A549 (cell line): ENCODE results near the gene GRAP2. TPM values are rescaled to one million over a fixed set of nuclear protein-coding genes. Genes with fewer than 3 reads are reported as not detected.

ENCODE experiments used
- ATAC-seq, 2 experiments: fragments of 200-7000 bp in 1 of 2; fragments of >200 bp in 1 of 2; cut with Nextera tagmentation in 1 of 2; cut with Tn5 transposase in 1 of 2; 3 replicates each; pipeline versions ENCODE4 v1.8.0 to v1.9.1; 2018 to 2020; ENCODE audit warnings: mild to moderate bottlenecking in 1 of 2, moderate library complexity in 1 of 2
- CTCF ChIA-PET: fragments of 300-600 bp; sonication (Branson Sonifier 250); formaldehyde crosslinking; extraction: SDS; loops from one replicate; lab custom pipeline; 2021; ENCODE audit warnings: antibody characterized with exemption, inconsistent platforms; lab: Yijun Ruan, JAX
- POLR2A ChIA-PET: fragments of 350-600 bp; formaldehyde crosslinking; extraction: SDS; loops from one replicate; lab custom pipeline; 2021; ENCODE audit warnings: antibody characterized with exemption, inconsistent platforms; lab: Yijun Ruan, JAX
- DNase-seq, 2 experiments: peaks; one replicate each; pipeline versions ENCODE4 v3.0.0 to v3.0.0-alpha.2; 2011 to 2016; ENCODE audit warnings: low read depth in 1 of 2, low spot score in 1 of 2
- FAIRE-seq: peaks from 2 replicates; lab custom pipeline; 2011; peaks lifted over from hg19 to GRCh38; lab: Jason Lieb, UNC
- H3K27ac ChIP-seq, 2 experiments: fragments of >200 bp; sonication (Bioruptor Twin); formaldehyde crosslinking; 3 replicates each; pipeline ENCODE4 v1.5.1; 2016 to 2017
- H3K4me1 ChIP-seq: fragments of >200 bp; sonication (Bioruptor Twin); formaldehyde crosslinking; 3 replicates; pipeline ENCODE4 v1.6.1; 2016
- H3K4me2 ChIP-seq: fragments of >200 bp; sonication (Bioruptor Twin); formaldehyde crosslinking; 3 replicates; pipeline ENCODE4 v1.6.1; 2016
- H3K4me3 ChIP-seq: fragments of >200 bp; sonication (Bioruptor Twin); formaldehyde crosslinking; 3 replicates; pipeline ENCODE4 v1.5.1; 2016
- H3K9me3 ChIP-seq: fragments of >200 bp; sonication (Bioruptor Twin); formaldehyde crosslinking; 3 replicates; pipeline ENCODE4 v1.6.1; 2016
- ATOH8 ChIP-seq: fragments of 250-450 bp; sonication (Bioruptor Pico); IDR thresholded peaks from 2 replicates; pipeline ENCODE4 v1.5.0; 2020; ENCODE audit warnings: low read depth, mild to moderate bottlenecking, moderate library complexity
- BHLHE40 ChIP-seq: IDR thresholded peaks from 2 replicates; pipeline ENCODE4 v1.6.1; 2012; ENCODE audit warnings: low read depth, low read length, inconsistent platforms
- CHD2 ChIP-seq: fragments of 150-350 bp; IDR thresholded peaks from 2 replicates; pipeline ENCODE4 v1.6.1; 2014; ENCODE audit warnings: low read length; ENCODE audit not compliant: partially characterized antibody
- CTCF ChIP-seq: fragments of >200 bp; sonication (Bioruptor Twin); formaldehyde crosslinking; IDR thresholded peaks from 3 replicates; pipeline ENCODE4 v1.5.1; 2016
- EHMT2 ChIP-seq: fragments of 200-600 bp; sonication (generic); IDR thresholded peaks from 2 replicates; pipeline ENCODE4 v1.6.1; 2016; ENCODE audit warnings: antibody characterized with exemption, low read depth, mild to moderate bottlenecking, moderate library complexity
- FOSL2 ChIP-seq, 2 experiments: fragments of 450-650 bp in 1 of 2; fragments of >200 bp in 1 of 2; sonication (Bioruptor Twin) in 1 of 2; formaldehyde crosslinking; IDR thresholded peaks; 2 replicates each; pipeline versions ENCODE4 v1.5.0 to v1.6.1; 2016 to 2020; ENCODE audit warnings: mild to moderate bottlenecking in 1 of 2, moderate library complexity in 1 of 2
- FOXS1 ChIP-seq: fragments of 250-450 bp; sonication (Bioruptor Pico); IDR thresholded peaks from 2 replicates; pipeline ENCODE4 v1.5.0; 2020; ENCODE audit warnings: mild to moderate bottlenecking, moderate library complexity
- HOXA7 ChIP-seq: fragments of 250-450 bp; sonication (Bioruptor Pico); IDR thresholded peaks from 2 replicates; pipeline ENCODE4 v1.5.0; 2020; ENCODE audit warnings: mild to moderate bottlenecking, moderate library complexity
- HOXB13 ChIP-seq: fragments of 250-450 bp; sonication (Bioruptor Pico); IDR thresholded peaks from 2 replicates; pipeline ENCODE4 v1.5.0; 2020; ENCODE audit warnings: low read depth, mild to moderate bottlenecking, moderate library complexity
- HOXB5 ChIP-seq: fragments of 250-450 bp; sonication (Bioruptor Pico); IDR thresholded peaks from 2 replicates; pipeline ENCODE4 v1.5.0; 2020; ENCODE audit warnings: mild to moderate bottlenecking, moderate library complexity
- JUN ChIP-seq, 2 experiments: fragments of >200 bp; sonication (Bioruptor Twin); formaldehyde crosslinking; IDR thresholded peaks; 2 replicates in 1 of 2; 3 replicates in 1 of 2; pipeline ENCODE4 v1.6.1; 2016 to 2017
- JUNB ChIP-seq: fragments of >200 bp; sonication (Bioruptor Twin); formaldehyde crosslinking; IDR thresholded peaks from 2 replicates; pipeline ENCODE4 v1.6.1; 2016
- MYC ChIP-seq: IDR thresholded peaks from 2 replicates; pipeline ENCODE4 v1.6.1; 2012; ENCODE audit warnings: mild to moderate bottlenecking, inconsistent platforms, low read length, improper control_type of control experiment, borderline replicate concordance
- POLR2A ChIP-seq: IDR thresholded peaks from 2 replicates; pipeline ENCODE4 v1.6.1; 2012; ENCODE audit warnings: mild to moderate bottlenecking, low read length
- RAD21 ChIP-seq, 2 experiments: fragments of >200 bp in 1 of 2; sonication (Bioruptor Twin) in 1 of 2; formaldehyde crosslinking in 1 of 2; IDR thresholded peaks in 1 of 2; conservative IDR thresholded peaks in 1 of 2; 2 replicates in 1 of 2; 3 replicates in 1 of 2; pipeline ENCODE4 v1.6.1; 2012 to 2018; ENCODE audit warnings: inconsistent platforms in 1 of 2
- RARB ChIP-seq: fragments of 250-450 bp; sonication (Bioruptor Pico); IDR thresholded peaks from 2 replicates; pipeline ENCODE4 v1.8.0; 2021; ENCODE audit warnings: mild to moderate bottlenecking, moderate library complexity
- RCOR1 ChIP-seq: fragments of 150-350 bp; IDR thresholded peaks from 2 replicates; pipeline ENCODE4 v1.6.1; 2014; ENCODE audit warnings: antibody characterized with exemption, low read length, low read depth
- SREBF2 ChIP-seq: fragments of 450-650 bp; IDR thresholded peaks from 2 replicates; pipeline ENCODE4 v1.6.1; 2014; ENCODE audit warnings: mild to moderate bottlenecking, moderate library complexity
- ZFP36 ChIP-seq: fragments of 450-650 bp; IDR thresholded peaks from 2 replicates; pipeline ENCODE4 v1.6.1; 2014; ENCODE audit warnings: borderline replicate concordance; ENCODE audit not compliant: partially characterized antibody
- ZNF302 ChIP-seq: fragments of 250-450 bp; sonication (Bioruptor Pico); IDR thresholded peaks from 2 replicates; pipeline ENCODE4 v1.9.0; 2021; ENCODE audit warnings: inconsistent platforms, mild to moderate bottlenecking, moderate library complexity
- WGBS: methylation state at CpG from one replicate; pipeline ENCODE4 v1.1.6; 2017; ENCODE audit errors: missing lambda C conversion rate; 5-methylcytosine and 5-hydroxymethylcytosine counted together
- polyA plus RNA-seq, 4 experiments: library from polyadenylated mRNA; depleted of rRNA in 3 of 4; stranded (reverse); fragments of >200 nt; fragmentation: RNase III in 1 of 4; extraction: RNeasy Plus Mini Kit Qiagen cat#74134 plus additional on column Dnase treatment in 1 of 4; gene quantifications; 2 replicates in 3 of 4; 3 replicates in 1 of 4; pipeline ENCODE4 v1.2.3, GENCODE V29; 2011 to 2017
- TF ChIP-seq, protein P1 (sequence below): fragments of 200-600 bp; sonication (generic); IDR thresholded peaks from 2 replicates; pipeline ENCODE4 v1.6.1; 2016; ENCODE audit warnings: antibody characterized with exemption, mild to moderate bottlenecking, moderate library complexity
- TF ChIP-seq, protein P2 (sequence below): IDR thresholded peaks from 2 replicates; pipeline ENCODE4 v1.6.1; 2012

The GRAP2 gene
- polyA plus RNA-seq, 2 of the 4 experiments (the other 2 are of a cell fraction) = not detected

GRCh38 chr22:39967103-39967829 lies 66.4 kb downstream of the GRAP2 start (continued):
- TF ChIP-seq, protein P1, sequence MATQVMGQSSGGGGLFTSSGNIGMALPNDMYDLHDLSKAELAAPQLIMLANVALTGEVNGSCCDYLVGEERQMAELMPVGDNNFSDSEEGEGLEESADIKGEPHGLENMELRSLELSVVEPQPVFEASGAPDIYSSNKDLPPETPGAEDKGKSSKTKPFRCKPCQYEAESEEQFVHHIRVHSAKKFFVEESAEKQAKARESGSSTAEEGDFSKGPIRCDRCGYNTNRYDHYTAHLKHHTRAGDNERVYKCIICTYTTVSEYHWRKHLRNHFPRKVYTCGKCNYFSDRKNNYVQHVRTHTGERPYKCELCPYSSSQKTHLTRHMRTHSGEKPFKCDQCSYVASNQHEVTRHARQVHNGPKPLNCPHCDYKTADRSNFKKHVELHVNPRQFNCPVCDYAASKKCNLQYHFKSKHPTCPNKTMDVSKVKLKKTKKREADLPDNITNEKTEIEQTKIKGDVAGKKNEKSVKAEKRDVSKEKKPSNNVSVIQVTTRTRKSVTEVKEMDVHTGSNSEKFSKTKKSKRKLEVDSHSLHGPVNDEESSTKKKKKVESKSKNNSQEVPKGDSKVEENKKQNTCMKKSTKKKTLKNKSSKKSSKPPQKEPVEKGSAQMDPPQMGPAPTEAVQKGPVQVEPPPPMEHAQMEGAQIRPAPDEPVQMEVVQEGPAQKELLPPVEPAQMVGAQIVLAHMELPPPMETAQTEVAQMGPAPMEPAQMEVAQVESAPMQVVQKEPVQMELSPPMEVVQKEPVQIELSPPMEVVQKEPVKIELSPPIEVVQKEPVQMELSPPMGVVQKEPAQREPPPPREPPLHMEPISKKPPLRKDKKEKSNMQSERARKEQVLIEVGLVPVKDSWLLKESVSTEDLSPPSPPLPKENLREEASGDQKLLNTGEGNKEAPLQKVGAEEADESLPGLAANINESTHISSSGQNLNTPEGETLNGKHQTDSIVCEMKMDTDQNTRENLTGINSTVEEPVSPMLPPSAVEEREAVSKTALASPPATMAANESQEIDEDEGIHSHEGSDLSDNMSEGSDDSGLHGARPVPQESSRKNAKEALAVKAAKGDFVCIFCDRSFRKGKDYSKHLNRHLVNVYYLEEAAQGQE = no peak
- TF ChIP-seq CHD2 (no peak), ZNF302 (CRISPR knock-in tag) (no peak), HOXA7 (no peak), HOXB5 (CRISPR knock-in tag) (no peak)
- TF ChIP-seq, protein P2, sequence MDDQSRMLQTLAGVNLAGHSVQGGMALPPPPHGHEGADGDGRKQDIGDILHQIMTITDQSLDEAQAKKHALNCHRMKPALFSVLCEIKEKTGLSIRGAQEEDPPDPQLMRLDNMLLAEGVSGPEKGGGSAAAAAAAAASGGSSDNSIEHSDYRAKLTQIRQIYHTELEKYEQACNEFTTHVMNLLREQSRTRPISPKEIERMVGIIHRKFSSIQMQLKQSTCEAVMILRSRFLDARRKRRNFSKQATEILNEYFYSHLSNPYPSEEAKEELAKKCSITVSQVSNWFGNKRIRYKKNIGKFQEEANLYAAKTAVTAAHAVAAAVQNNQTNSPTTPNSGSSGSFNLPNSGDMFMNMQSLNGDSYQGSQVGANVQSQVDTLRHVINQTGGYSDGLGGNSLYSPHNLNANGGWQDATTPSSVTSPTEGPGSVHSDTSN = no peak

GRCh38 chr22:39967996-39968972 lies 67.4 kb downstream of the GRAP2 start:
- ChIA-PET POLR2A (no interaction called here), CTCF (interaction anchor here (0.9 kb wide), 2 partner anchors 9 to 12 kb away, joined by 3 read pairs; no protein-coding TSS in a partner anchor)
- ATAC-seq (no peak), DNase-seq (no peak), FAIRE-seq (no peak)
- TF ChIP-seq JUN (IDR thresholded peaks at IDR 0.05) (no peak), BHLHE40 (no peak), JUNB (no peak), FOXS1 (CRISPR knock-in tag) (no peak), POLR2A (no peak), MYC (no peak), RARB (CRISPR knock-in tag) (no peak), EHMT2 (no peak)
- H3K4me3 ChIP-seq = no peak overlapping the region
- H3K4me1 ChIP-seq = no peaks in the 10 kb centered on the region
- no peak overlapping the region for H3K27ac ChIP-seq
- H3K9me3 ChIP-seq = no peaks in the 10 kb centered on the region
- H3K4me2 ChIP-seq = no peak overlapping the region
- 64% methylated on average over 18 of the region's 20 CpGs for WGBS

GRCh38 chr22:39970742-39971141 lies 69.9 kb downstream of the GRAP2 start:
- no peak for FAIRE-seq
- POLR2A ChIA-PET = no interaction called here

GRCh38 chr22:39972641-39973040 lies 71.8 kb downstream of the GRAP2 start:
- ChIA-PET CTCF (no interaction called here), POLR2A (no interaction called here)
- no peak overlapping the region for H3K4me2 ChIP-seq
- H3K9me3 ChIP-seq = no peaks in the 10 kb centered on the region
- ATAC-seq = no peak
- DNase-seq = no peak
- H3K4me3 ChIP-seq = no peak overlapping the region
- TF ChIP-seq CTCF (no peak), HOXB13 (CRISPR knock-in tag) (no peak), SREBF2 (no peak), ATOH8 (CRISPR knock-in tag) (no peak), FOXS1 (CRISPR knock-in tag) (no peak), ZFP36 (no peak), RCOR1 (no peak), FOSL2 (IDR thresholded peaks at IDR 0.05) (no peak), FOSL2 (CRISPR knock-in tag; IDR thresholded peaks at IDR 0.05) (no peak)
- FAIRE-seq = no peak
- WGBS = 31% methylated on average over 5 of the region's 5 CpGs
- no peaks in the 10 kb centered on the region for H3K4me1 ChIP-seq
- no peak overlapping the region for H3K27ac ChIP-seq

More at GRCh38 chr22:39970742-39971141, 69.9 kb downstream of the GRAP2 start:
- 62% methylated on average over 6 of the region's 10 CpGs for WGBS
- Histone ChIP-seq H3K27ac (no peak overlapping the region), H3K9me3 (no peaks in the 10 kb centered on the region), H3K4me1 (no peaks in the 10 kb centered on the region), H3K4me3 (no peak overlapping the region), H3K4me2 (no peak overlapping the region)
- CTCF ChIA-PET = no interaction called here
- ATAC-seq = no peak
- DNase-seq = no peak
- TF ChIP-seq RCOR1 = no peak
- no peak for TF ChIP-seq RAD21 (conservative IDR thresholded peaks at IDR 0.05 in 1 of 2, IDR thresholded peaks at IDR 0.05 in 1 of 2)
